NCI-H510A treated with DMSO at 0.1 percent for 48 hours (cell line): Measurements from ENCODE around the gene NKX1-2.
A peak's percentile ranks its signal among the peaks of the same experiment; 100 is the strongest.

Experiments used
- DNase-seq: peaks from one replicate; lab custom pipeline; 2025; lab: John Stamatoyannopoulos, UW

The NKX1-2 gene

DNA sequence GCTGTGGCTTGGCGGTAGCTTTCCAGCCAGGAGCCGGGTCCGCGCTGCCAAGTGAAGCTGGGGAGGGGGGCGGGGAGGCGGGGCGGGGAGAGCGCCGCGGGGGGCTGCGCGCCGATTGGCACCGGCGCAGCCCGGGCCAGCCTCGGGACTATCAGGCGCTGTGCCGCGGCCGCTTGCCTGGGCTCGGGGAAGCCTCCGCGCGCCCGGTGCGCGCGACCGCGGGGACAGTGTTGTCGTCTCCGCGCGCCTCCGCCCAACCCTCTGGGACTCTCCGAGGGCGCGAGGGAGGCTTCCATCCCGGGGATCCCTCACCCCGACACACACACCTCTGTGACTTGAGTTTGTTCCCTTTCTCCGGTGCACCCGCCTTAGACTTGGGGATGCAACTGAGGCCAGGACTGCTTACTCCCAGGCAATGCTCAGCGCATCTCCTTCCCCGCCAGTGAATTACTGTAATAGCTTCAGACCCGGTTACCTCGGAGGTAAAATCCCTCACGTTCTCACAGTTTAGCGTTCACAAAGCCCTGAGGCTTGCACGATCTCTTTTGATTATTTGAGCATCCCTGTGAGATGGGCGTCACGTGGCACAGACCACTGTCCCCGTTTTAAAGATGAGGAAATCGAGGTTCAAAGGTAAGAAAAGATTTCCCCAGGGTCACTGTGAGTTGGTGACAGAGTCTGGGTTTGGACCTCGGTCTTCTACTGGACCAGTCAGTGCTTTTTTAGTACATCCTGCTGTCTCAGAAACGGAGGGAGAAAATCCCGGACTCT is at the start of gene NKX1-2:
Gene NKX1-2 (minus strand): TSS at position 24 of the 771 bp plus-strand sequence. CDS start 92 bp downstream, outside the sequence.
- DNase-seq, result peak; percentile 58

DNA sequence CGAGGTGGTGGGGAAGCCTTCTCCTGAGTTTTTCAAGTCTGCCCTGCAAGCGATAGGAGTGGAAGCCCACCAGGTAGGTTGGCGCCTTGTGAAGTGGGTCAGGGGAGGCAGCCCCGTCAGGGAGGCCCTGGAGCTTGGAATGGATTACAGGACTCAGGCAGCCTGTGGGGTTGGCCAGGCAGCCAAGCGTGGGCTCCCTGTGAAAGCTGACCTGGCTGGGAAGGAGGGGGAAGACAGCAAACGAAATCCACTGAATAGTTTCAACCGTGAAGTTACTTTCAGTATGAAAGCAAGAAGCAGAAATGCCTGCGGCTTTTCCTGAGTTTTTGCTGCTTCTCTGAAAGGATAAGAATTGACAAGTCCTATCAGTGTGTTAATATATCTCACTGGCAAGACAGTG is 48.2 kb upstream of the NKX1-2 start:
- no peak for DNase-seq

DNA sequence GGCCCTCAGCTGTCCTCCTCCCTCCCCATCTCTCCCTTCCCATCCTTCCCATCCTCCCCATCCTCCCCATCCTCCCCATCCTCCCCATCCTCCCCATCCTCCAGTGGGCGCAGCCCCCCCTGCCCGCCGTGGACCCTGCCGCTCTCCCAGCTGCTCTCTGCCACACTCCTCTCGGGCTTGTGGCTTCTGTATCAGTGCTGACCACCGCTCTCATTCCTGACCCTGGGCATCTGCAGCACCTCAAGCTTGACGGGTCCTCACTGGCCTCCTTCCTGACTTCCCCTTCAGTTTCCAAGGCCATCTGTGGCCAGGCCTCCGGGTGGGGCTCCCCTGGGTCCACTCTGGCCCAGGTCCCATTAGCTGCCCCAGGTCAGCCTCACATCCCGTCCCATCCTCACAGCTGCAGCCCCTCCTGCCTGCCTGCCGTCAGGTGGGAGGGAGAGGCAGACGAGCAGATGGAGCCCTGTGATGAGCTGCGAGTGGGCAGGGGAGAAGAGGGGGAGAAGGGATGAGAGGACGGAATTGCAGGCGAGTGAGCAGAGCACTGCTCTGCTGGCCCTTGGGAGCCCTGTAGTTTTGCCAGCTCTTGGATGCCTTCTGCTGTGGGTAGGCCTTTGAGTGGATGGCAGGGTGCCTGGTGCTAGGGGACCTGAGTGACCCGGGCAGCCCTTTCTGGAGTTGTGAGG is 47.5 kb upstream of the NKX1-2 start:
- no peak for DNase-seq

DNA sequence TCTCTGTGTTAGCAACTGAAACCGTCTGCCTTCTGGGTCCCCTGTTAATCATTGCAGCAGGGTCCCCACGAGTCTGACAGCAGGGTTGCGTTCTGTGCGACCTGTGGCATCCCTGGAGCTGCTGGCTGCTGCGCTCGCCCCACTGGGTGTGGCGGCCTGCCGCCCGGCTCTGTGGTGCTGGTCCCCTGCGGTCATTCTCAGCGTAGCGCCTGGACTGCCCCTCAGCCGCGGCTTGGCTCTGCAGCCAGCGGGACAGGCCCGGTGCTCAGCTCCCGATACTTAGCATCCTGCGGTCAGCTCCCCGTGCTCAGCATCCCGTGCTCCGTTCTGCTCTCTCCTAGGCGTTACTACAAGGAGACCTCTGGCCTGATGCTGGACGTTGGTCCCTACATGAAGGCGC is 46.8 kb upstream of the NKX1-2 start:
- no peak for DNase-seq

DNA sequence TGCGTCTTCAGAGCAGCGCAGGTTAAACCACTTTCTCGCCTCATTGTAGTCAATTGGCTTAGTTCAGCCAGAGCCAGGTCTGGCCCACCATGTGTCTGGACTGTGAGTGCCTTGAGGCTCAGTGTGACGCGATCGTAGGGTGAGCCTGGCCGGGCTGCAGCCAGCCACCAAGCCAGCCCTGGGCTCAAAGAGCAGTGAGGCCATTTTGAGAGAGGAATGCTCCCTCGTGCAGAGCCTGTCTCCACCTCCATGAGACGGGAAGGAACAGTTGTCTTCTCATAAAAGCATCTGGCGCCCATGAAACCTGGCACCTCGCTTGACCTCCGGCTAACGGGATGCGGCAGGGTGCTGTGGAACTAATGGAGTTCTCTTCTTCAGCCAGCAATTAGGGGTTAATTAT is 46.3 kb upstream of the NKX1-2 start:
- no peak for DNase-seq

DNA sequence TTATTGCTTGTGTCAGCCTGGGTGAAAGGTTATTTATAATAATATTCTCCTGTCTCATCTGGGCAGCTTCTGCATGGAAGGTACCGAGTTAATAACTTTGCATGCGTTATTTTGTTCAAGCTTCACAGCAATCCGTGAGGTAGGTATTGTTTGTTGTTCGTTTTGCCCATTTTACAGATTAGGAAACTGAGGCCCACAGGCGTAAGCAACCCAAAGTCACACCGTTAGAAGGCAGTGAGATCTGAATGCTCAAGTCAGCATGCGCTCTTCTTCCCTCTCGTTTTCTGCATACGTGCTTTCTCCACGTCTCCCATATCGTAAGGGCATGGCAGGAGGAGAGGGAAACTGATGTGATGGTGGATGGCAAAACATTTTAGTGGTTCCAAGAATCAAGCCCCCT is 45.9 kb upstream of the NKX1-2 start:
- no peak for DNase-seq

DNA sequence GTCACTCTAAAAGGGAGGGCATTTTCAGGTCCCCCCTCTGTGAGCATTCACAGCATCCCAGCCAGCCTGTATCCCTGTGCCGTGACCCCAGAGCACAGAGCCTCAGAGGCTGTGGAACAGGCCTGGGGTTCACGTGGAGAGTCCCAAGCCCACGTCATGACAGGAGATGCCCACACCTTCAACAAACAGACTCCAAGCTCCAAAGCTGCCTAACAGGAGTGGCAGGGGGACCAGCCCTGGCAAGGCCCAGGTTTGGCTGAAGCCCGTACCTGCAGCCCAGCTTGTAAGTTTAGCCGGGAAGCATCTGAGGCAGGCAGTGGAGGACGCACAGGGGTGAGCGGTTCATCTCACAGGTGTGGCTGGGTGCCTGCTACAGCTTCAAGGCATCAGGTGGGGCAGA is 45.3 kb upstream of the NKX1-2 start:
- DNase-seq, result no peak

DNA sequence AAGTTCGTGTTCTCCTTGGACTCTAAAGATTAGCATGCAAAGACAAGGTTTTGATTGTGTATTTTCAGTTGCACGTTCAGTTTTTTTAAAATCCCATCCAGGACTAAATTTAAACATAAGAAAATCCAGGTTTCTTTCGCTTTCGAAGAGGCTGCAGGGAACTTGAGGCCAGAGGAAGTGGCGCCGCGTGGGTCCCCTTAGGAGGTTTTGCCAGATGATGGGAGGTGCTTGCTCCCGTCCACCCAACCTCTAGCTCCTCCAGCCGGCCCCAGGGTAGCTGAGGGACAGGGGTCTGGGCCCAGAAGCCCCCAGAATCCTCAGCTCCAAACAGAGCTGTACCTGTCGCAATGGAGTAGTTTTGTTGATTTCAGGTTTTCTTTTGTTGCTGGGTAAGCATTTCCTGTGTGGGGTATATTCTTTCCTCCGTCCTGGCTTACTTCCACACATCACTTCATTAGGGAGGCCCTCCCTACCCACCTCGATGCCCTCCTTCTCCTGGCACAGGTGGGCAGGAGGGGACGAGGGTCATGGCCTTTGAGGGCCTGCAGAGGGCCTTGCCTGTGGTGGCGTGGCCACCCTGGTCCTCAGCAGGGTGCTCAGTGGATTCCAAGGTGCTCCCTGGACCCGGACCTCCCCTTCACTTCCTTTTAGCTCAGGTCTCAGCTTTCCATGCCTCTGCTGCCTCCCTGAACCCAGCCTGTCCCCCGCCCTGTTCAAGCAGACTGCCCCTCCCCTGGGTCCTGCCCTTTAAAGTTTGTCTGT is 44.4 kb upstream of the NKX1-2 start:
- DNase-seq, result no peak

DNA sequence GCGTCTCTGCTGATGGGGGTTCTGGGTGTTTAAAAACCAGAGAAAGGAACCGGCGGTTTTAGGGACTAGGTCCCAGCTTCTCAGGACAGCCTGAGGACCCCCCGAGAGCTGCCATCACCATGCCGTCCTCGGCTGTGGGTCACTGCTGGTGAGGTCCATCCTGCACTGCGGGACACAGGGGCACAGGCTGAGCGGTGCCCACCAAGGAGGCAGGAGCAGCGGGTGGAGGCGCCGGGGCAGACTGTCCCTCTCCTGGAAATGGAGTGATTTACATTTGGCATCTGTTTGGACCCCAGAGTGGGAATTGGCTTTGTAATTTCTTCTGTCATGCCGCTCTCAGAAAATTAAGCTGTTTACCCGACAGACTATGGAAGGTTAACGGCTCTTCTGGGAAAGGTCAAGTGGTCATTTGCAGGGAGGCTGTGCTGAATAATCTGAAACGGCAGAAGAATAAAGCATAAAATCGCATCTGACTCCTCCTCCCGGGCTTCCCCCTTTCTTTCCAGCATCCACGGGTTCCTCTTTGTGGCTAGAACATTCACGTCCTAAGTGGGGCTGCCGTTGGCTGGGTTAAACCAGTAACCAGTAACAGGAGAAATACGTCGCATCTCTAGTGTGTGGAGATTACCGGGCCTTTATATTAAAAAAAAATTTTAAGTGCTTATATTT is 43.5 kb upstream of the NKX1-2 start:
- peak; percentile 37 for DNase-seq

DNA sequence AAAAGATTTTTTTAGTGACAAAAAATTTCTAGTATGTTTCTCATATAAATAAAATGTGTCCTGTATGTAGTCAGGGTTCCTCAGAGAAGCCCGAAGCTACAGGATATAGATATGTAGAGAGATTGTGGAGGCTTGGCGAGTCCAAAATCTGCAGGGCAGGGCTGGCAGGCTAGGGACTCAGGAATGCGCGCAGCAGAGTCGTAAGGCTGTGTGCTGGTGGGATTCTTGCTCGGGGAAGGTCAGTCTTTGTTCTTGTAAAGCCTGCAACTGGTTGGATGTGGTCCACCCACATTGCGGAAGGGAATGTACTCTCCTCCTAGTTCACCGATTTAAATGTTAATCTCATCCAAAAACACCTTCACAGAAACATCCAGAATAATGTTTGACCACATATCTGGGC is 42.4 kb upstream of the NKX1-2 start:
- no peak for DNase-seq

DNA sequence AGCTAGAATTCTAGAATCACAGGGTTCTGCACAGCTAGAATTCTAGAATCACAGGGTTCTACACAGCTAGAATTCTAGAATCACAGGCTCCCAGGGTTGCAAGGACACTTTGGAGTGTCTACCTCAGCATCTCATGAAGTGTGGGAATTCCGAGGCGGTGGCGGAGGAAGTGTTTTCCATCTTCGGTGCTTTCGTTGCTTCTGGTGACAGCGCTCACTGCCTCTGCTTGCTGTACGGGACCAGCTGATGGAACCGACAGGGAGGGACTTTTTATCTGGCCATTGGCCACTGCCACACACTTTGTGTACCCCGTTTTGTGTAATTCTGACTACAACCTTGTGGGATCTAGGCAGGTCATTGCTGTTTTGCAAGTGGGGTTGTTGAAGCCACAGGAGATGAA is 41.3 kb upstream of the NKX1-2 start:
- no peak for DNase-seq

DNA sequence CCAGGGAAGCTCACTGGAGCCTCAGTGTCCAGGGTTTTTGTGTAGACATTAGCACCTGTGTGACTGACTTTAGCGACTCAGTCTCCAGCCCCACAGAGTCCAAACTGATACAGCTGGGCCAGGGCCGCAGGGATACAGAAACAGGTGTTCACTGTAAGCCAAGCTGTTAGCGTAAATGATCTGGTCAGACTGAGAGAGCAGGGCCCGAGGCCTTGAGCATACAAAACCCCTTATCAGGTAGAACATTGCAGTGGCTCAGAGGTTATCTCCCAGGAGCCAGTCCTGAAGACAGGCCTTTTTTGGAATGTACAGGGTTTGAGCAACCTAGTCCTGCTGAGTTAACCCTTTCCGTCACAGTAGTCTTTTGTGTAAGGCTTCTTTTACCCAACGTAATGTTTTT is 36.8 kb upstream of the NKX1-2 start:
- DNase-seq, result no peak

DNA sequence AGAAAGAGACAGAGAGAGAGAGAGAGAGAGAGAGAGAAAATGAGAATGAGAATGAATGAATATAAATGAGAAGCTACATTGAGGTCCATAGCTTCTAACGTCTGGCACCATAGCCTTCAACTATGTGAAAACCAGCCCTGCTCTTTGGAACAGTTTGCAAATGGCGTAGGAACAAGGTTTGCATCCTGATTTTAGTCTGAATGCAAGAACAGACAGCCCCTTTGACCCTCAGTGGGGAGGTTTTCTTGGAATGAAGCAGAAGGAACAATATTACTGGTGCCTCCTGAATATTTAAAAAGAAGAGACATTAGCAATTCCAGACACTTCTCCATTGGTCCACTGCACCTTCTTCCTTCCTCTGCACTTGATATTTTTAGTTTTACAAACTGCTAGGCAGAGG is 34.8 kb upstream of the NKX1-2 start:
- DNase-seq, result no peak

DNA sequence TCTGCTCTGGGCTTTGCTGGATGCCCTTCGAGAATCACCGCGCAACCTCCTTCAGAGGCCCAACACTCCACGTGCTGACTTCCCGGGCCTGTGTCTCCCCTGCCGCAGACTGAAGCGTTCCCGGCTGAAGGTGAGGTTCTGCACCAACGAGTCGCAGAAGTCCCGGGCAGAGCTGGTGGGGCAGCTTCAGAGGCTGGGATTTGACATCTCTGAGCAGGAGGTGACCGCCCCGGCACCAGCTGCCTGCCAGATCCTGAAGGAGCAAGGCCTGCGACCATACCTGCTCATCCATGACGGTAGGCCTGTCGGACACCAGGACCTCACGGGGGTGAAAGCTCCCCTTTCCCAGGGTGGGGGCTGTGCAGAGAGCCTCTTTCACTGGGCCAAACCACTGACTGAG is 34.2 kb upstream of the NKX1-2 start:
- DNase-seq, result no peak

DNA sequence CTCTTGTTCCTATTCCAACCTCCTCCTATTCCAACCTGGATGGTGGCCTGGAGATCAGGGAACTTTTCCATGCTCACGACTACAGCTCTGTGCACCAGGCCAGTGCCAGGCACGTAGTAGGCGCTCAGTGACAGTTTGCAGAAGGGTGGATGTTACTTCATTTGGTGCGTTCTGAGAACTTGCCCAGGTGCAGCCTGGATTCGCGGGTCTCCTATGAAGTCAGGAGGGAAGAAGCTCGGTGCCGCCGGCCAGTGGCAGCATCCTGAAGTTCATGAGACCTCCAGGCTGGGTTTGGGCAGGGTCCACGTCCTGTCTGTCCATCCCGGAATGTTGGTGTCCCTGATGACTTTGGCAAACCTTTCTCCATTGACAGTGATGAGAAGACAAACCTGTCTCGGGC is 33.0 kb upstream of the NKX1-2 start:
- DNase-seq, result no peak

DNA sequence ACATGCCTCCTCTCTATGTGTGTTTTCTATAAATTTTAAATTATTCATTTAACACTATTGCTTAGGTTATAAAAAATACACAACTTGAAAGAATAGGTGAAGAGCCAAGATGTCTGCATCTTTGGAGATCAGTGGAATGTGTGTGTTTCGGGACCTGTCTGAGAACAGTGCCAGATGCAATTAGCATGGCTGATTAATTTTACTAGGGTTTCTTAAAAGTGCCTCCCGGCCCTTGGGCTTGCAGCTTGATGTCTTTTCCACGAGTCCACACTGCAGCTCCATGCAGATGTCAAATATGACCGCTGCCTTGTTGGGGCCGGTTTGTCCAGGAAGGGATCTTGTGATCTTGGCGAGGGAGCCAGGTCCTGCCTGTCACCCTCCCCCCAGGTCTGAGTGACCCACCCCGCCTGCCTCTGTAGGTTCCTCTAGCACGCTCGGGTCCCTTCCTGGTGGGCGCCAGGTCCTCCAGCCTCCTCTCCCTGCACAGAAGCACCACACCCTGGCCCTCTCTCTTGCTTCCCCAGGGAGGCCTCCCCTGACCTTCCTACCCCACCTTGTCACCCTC is 32.5 kb upstream of the NKX1-2 start:
- DNase-seq, result no peak

DNA sequence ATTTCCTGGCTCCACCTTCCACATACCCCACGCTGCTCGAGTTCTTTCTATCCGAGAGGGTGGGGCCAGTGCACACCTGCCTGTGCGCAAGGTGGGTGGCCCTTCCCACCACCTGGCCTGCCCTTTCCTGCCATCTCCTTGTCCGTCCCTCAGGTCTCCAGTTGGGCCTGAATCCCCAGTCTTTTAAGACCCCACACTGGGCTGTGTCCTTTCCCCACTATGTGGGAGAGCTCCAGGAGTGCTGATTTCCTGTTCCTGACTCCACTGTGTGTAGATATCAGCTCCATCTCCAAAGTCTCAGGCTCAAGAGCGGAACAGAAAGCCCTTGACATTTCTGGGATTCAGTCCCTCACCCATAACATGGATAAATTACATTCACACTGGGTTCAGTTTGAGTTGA is 31.9 kb upstream of the NKX1-2 start:
- DNase-seq, result no peak

DNA sequence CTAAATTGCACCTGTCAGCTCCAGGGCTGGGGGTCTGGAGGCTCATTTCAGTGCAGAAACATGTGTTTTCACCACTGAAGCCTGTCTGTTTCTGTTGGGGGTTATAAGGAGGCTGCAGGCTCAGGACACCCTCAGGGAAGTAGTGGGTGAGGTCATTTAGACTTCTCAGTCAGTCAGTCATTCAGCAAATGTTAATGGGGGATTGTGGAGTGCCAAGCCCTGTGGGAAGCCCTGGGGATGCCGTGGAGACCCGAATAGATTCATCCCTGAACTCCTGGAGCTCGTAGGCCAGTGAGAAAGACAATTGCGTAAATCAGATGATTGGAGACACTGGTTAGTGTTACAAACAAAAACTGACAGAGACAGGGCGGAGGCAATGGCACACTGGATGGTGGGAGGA is 31.0 kb upstream of the NKX1-2 start:
- no peak for DNase-seq

DNA sequence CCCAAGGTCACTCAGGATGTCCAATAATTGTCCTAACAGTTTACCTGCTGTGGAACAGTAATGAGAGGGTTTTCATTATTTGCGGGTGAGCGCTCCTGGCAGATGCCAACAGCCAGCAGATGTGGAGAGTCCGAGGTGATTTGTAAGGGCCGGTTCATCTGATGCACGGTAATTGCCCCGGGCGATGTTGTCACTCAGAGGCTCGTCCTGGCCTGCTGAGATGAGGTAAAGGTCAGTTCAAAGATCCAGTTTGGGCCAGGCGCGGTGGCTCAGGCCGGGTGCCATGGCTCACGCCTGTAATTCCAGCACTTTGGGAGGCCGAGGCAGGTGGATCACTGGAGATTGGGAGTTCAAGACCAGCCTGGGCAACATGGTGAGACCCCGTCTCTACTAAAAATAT is 28.7 kb upstream of the NKX1-2 start:
- no peak for DNase-seq

DNA sequence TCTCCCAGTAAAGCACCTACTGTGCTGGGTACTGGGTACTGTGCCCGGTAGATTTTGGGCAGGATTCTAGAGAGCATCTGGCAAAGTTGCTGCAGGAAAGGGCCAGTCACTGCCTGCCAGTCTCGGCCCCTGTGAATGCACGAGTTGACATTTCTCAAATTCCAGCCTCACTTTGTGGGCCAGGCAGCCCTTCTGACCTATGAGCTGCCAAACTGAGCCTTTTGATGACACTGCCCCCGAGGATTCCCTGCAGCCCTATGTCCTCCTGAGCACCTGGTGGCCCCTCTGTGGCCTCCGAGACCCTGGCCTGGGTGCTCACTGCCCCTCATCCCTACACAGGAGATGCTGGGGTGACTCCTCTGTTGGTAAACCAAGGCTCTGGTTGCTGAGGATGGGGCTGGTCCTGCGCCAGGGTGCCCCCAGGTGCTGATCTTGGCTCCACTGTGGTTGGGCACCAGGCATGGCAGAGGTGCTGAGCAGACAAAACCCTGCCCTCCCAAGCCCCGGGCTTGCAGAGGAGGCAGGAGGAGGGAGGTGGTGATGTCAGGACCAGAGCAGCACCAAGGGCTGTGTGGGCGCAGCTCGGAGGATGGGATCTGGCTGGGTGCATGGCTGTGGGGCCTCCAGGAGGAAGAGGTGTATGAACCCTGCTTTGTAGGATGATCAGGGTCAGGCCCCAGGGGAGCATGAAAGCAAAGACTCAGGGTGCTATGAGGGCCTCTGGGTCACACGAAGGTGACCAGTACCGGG is 28.0 kb upstream of the NKX1-2 start:
- no peak for DNase-seq

DNA sequence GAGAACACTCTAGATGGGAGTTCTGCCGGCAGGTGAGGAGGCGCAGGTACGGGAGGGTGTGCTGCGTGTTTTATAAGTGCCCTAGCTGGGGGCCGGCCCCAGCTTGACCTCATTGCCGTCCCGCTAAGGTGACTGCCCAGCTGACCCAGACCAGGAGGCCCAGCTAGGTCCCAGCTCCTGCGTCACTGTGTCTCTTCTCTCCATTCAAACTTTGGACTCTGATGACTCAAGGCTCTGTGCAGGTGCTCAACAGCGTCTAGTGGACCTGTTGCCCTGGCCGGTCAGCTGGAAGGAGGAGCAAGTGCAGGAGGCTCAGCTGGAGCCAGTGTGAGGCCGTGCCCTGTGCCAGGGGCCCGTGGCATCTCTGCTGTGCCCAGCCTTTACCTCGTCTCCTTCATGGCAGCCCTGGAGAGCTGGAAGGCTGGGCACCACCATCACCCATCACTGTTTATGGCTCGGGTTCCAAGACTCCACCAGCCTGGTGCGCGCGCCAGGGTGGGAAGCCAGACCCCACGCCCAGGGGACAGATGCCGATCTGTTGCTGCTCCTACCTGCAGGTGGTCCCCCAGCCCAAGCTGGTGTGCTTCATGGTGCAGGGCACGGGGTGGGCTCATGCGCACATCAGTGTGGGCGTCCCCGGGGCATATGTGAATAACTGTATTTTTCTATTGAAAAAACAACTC is 26.3 kb upstream of the NKX1-2 start:
- no peak for DNase-seq
